ENCODE measurements around the gene PPM1A. TPM values are rescaled to one million over a fixed set of nuclear protein-coding genes. Genes with fewer than 3 reads are reported as not detected.

PPM1A gene
- total RNA-seq, 4 donors from 2014 or later: 41.9 to 65.8 (median 44.5) TPM

GRCh38 chr14:60329274-60329673, 80.3 kb downstream of the PPM1A start:
- DNase-seq: no peak
- H3K36me3 ChIP-seq: no peaks in the 10 kb centered on the region
- H3K27ac ChIP-seq: no peak overlapping the region
- H3K4me1 ChIP-seq: peaks cover 0 to 7% of the 10 kb centered on the region in 2 donors
- H3K4me3 ChIP-seq (replicated peaks in 1 of 3): no peak overlapping the region
- WGBS, 2 donors: 87 to 93% methylated on average over 2 of the region's 2 CpGs
- intact Hi-C loops (cut with DNase I): no loop called here
- no peaks in the 10 kb centered on the region for H3K27me3 ChIP-seq
- TF ChIP-seq POLR2A (IDR thresholded peaks at IDR 0.05) (no peak), CTCF (IDR thresholded peaks at IDR 0.05) (no peak)
- no peaks in the 10 kb centered on the region for H3K9me3 ChIP-seq

- intact Hi-C loops (cut with DNase I): no loop called here
- H3K36me3 ChIP-seq: no peaks in the 10 kb centered on the region
- H3K4me3 ChIP-seq (replicated peaks in 1 of 3): peak overlapping the region in 2 of 3 donors; percentile 9 to 15
- WGBS, 2 donors: 7 to 9% methylated on average over 24 of the region's 24 CpGs
- TF ChIP-seq POLR2A (IDR thresholded peaks at IDR 0.05): no peak
- peak; percentile 25 to 75 (median 48) for TF ChIP-seq CTCF (IDR thresholded peaks at IDR 0.05)
- H3K27me3 ChIP-seq: no peaks in the 10 kb centered on the region
- no peak overlapping the region for H3K27ac ChIP-seq
- DNase-seq: peak; percentile 46 to 60
- H3K9me3 ChIP-seq: no peaks in the 10 kb centered on the region
- H3K4me1 ChIP-seq: peaks cover 0 to 7% of the 10 kb centered on the region in 2 donors
Measured at GRCh38 chr14:60331201-60332045, 82.4 kb downstream of the PPM1A start.

GRCh38 chr14:60332046-60332399, 83.0 kb downstream of the PPM1A start:
- peaks cover 0 to 7% of the 10 kb centered on the region in 2 donors for H3K4me1 ChIP-seq
- 37 to 42% methylated on average over 2 of the region's 2 CpGs for WGBS, 2 donors
- intact Hi-C loops (cut with DNase I): no loop called here
- DNase-seq: no peak
- H3K27ac ChIP-seq: no peak overlapping the region
- no peaks in the 10 kb centered on the region for H3K27me3 ChIP-seq
- H3K36me3 ChIP-seq: no peaks in the 10 kb centered on the region
- H3K4me3 ChIP-seq (replicated peaks in 1 of 3): peak overlapping the region in 1 of 3 donors; percentile 15
- TF ChIP-seq POLR2A (IDR thresholded peaks at IDR 0.05): no peak
- no peak for TF ChIP-seq CTCF (IDR thresholded peaks at IDR 0.05)
- H3K9me3 ChIP-seq: no peaks in the 10 kb centered on the region

GRCh38 chr14:60332869-60333268, 83.8 kb downstream of the PPM1A start:
- TF ChIP-seq POLR2A (IDR thresholded peaks at IDR 0.05) (no peak), CTCF (IDR thresholded peaks at IDR 0.05) (no peak)
- intact Hi-C loops (cut with DNase I): no loop called here
- Histone ChIP-seq H3K4me1 (peaks cover 0 to 3% of the 10 kb centered on the region in 2 donors), H3K27me3 (no peaks in the 10 kb centered on the region), H3K27ac (no peak overlapping the region), H3K4me3 (replicated peaks in 1 of 3) (no peak overlapping the region), H3K9me3 (no peaks in the 10 kb centered on the region), H3K36me3 (no peaks in the 10 kb centered on the region)
- 63 to 64% methylated on average over 5 of the region's 5 CpGs for WGBS, 2 donors
- no peak for DNase-seq

GRCh38 chr14:60339571-60339970, 90.5 kb downstream of the PPM1A start:
- 86 to 87% methylated on average over 2 of the region's 2 CpGs for WGBS, 2 donors
- intact Hi-C loops (cut with DNase I): no loop called here
- Histone ChIP-seq H3K4me3 (replicated peaks in 1 of 3) (no peak overlapping the region), H3K36me3 (no peaks in the 10 kb centered on the region), H3K9me3 (no peaks in the 10 kb centered on the region), H3K27ac (no peak overlapping the region), H3K27me3 (no peaks in the 10 kb centered on the region), H3K4me1 (no peaks in the 10 kb centered on the region)
- no peak for DNase-seq
- TF ChIP-seq POLR2A (IDR thresholded peaks at IDR 0.05) (no peak), CTCF (IDR thresholded peaks at IDR 0.05) (no peak)
